AG04449 (cell line): Measurements from ENCODE around the gene PCID2.

Experiments used
- CTCF ChIA-PET: fragments of 350-600 bp; formaldehyde crosslinking; extraction: SDS; loops from one replicate; lab custom pipeline; 2021; ENCODE audit warnings: antibody characterized with exemption; lab: Yijun Ruan, JAX
- POLR2A ChIA-PET: fragments of 400-600, 350-600 bp; formaldehyde crosslinking; extraction: SDS; loops from one replicate; lab custom pipeline; 2020; ENCODE audit warnings: antibody characterized with exemption, inconsistent platforms; lab: Yijun Ruan, JAX
- DNase-seq: peaks from one replicate; pipeline ENCODE4 v3.0.0-alpha.2; 2010; ENCODE audit warnings: low read depth, low spot score
- H3K4me3 ChIP-seq: 2 replicates; pipeline ENCODE4 v1.5.1; 2011; ENCODE audit warnings: low read depth, mild to moderate bottlenecking, control low read depth, low read length
- CTCF ChIP-seq: IDR thresholded peaks from one replicate; pipeline ENCODE4 v1.5.1; 2011; ENCODE audit warnings: mild to moderate bottlenecking, moderate library complexity, low read length, control low read depth, inconsistent platforms; ENCODE audit not compliant: insufficient read depth; ENCODE audit errors: missing control alignments

Gene PCID2

GRCh38 chr13:113145911-113146598, 62.4 kb downstream of the PCID2 start:
- CTCF ChIA-PET = no interaction called here
- DNase-seq = no peak
- no peak overlapping the region for H3K4me3 ChIP-seq
- POLR2A ChIA-PET = no interaction called here
- TF ChIP-seq CTCF = no peak

GRCh38 chr13:113145496-113145895, 63.0 kb downstream of the PCID2 start:
- CTCF ChIA-PET = no interaction called here
- POLR2A ChIA-PET = no interaction called here
- no peak overlapping the region for H3K4me3 ChIP-seq
- no peak for DNase-seq
- no peak for TF ChIP-seq CTCF

GRCh38 chr13:113144255-113144629, 64.2 kb downstream of the PCID2 start:
- ChIA-PET POLR2A (no interaction called here), CTCF (no interaction called here)
- H3K4me3 ChIP-seq = no peak overlapping the region
- TF ChIP-seq CTCF = no peak
- DNase-seq = no peak

- ChIA-PET CTCF (no interaction called here), POLR2A (no interaction called here)
- TF ChIP-seq CTCF = no peak
- H3K4me3 ChIP-seq = no peak overlapping the region
- no peak for DNase-seq
Observed at GRCh38 chr13:113143466-113144254, 64.8 kb downstream of the PCID2 start.

GRCh38 chr13:113142876-113143275, 65.6 kb downstream of the PCID2 start:
- H3K4me3 ChIP-seq = no peak overlapping the region
- DNase-seq = no peak
- ChIA-PET CTCF (no interaction called here), POLR2A (no interaction called here)
- no peak for TF ChIP-seq CTCF

- POLR2A ChIA-PET = no interaction called here
- TF ChIP-seq CTCF = no peak
- DNase-seq = no peak
- no peak overlapping the region for H3K4me3 ChIP-seq
- CTCF ChIA-PET = interaction anchor here (0.9 kb wide), 1 partner anchor 10 kb away, joined by 3 read pairs; no protein-coding TSS in a partner anchor
Observed at GRCh38 chr13:113141601-113141970, 66.9 kb downstream of the PCID2 start.
